Fibroblast of pulmonary artery (primary cell): ENCODE measurements around the gene IL17C.
A peak's percentile ranks its signal among the peaks of the same experiment; 100 is the strongest.

ENCODE experiments used
- DNase-seq: peaks from one replicate; pipeline ENCODE4 v3.0.0-alpha.2; 2010; ENCODE audit warnings: low read depth
- H3K4me3 ChIP-seq: replicated peaks from 2 replicates; pipeline ENCODE4 v1.5.1; 2011; ENCODE audit warnings: low read depth, mild to moderate bottlenecking, control low read depth, low read length, moderate library complexity
- CTCF ChIP-seq: IDR thresholded peaks from 2 replicates; pipeline ENCODE4 v1.5.1; 2011; ENCODE audit warnings: mild to moderate bottlenecking, control low read depth, low read length, inconsistent platforms; ENCODE audit errors: missing control alignments

The IL17C gene

GRCh38 chr16:88685156-88686061, 47.0 kb downstream of the IL17C start:
- peak; percentile 63 for TF ChIP-seq CTCF
- peak overlapping the region; percentile 52 for H3K4me3 ChIP-seq
- peak; percentile 45 for DNase-seq

GRCh38 chr16:88686062-88686438, 47.7 kb downstream of the IL17C start:
- DNase-seq: no peak
- H3K4me3 ChIP-seq: peak overlapping the region; percentile 52
- TF ChIP-seq CTCF: no peak

- DNase-seq: peak; percentile 38
- peak within 1 kb of the TSS; percentile 52 for H3K4me3 ChIP-seq
- TF ChIP-seq CTCF: no peak
Observed at GRCh38 chr16:88686439-88687253, 48.3 kb downstream of the IL17C start, which contains the start of gene SNAI3. Gene SNAI3 (minus strand): TSS chr16:88686507. CDS start chr16:88686406, 101 bp downstream.

GRCh38 chr16:88687254-88687576, 48.8 kb downstream of the IL17C start:
- no peak for TF ChIP-seq CTCF
- H3K4me3 ChIP-seq: no peak overlapping the region
- no peak for DNase-seq

- no peak for TF ChIP-seq CTCF
Observed at GRCh38 chr16:88687676-88688012, 49.3 kb downstream of the IL17C start.

GRCh38 chr16:88688013-88688778, 49.8 kb downstream of the IL17C start:
- DNase-seq: no peak
- no peak overlapping the region for H3K4me3 ChIP-seq
- no peak for TF ChIP-seq CTCF

More at GRCh38 chr16:88687676-88688012, 49.3 kb downstream of the IL17C start:
- no peak overlapping the region for H3K4me3 ChIP-seq
- no peak for DNase-seq
